NCI-H2107 treated with DMSO at 0.1 percent for 48 hours (cell line): ENCODE measurements around the gene RALGAPA2.

Source experiments
- DNase-seq: peaks from one replicate; lab custom pipeline; 2025; ENCODE audit not compliant: unreplicated experiment; lab: John Stamatoyannopoulos, UW

Gene RALGAPA2

DNA sequence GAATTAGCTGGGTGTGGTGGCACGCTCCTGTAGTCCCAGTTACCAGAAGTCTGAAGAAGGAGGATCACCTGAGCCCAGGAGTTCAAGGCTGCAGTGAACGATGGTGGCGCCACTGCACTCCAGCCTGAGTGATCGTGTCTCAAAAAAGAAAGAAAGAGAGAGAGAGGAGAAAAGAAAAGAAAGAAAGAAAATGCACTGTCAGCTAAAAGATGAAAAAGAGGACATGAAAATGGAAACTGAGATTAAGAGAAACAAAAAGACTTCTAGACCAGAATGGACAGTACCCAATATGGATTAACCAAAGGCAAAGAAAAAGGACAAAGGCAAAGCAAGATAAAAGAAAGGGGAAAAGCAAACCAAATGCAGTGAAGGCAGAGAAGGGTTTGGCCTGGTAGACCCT is 9.0 kb upstream of the RALGAPA2 start:
- DNase-seq: no peak

DNA sequence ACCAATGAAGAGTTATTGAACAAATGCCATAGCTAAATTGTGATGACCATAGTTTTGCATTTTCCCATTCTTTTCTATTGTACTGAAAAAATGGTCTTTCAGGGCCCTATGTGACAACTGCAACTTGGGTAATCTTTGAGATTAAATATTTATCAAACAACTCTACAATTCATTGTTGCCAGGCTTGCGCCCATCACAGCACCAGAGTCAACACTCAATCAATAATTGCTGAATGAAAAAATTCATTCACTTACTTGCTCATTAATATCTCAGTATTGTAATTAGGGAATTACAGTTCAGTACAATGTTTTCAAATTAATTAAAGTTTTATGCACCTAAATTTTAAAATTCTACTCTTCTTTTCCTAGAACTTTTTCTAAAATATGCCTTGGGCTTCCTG is 7.7 kb upstream of the RALGAPA2 start:
- DNase-seq: no peak

DNA sequence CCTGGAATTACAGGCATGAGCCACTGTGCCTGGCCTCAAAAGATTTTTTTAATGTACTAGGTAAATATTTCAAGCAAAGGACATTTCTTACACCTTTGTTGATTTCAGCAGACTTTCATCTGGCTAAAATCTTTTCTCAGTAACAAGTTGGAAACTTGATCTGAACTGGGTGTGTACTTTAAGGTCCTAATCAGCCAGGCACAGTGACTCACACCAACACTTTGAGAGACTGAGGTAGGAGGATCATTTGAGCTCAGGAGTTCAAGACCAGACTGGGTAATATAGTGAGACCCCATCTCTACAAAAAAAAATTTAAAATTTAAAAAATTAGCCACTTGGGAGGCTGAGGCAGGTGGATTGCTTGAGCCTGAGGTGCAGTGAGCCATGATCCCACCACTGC is 7.0 kb upstream of the RALGAPA2 start:
- no peak for DNase-seq

DNA sequence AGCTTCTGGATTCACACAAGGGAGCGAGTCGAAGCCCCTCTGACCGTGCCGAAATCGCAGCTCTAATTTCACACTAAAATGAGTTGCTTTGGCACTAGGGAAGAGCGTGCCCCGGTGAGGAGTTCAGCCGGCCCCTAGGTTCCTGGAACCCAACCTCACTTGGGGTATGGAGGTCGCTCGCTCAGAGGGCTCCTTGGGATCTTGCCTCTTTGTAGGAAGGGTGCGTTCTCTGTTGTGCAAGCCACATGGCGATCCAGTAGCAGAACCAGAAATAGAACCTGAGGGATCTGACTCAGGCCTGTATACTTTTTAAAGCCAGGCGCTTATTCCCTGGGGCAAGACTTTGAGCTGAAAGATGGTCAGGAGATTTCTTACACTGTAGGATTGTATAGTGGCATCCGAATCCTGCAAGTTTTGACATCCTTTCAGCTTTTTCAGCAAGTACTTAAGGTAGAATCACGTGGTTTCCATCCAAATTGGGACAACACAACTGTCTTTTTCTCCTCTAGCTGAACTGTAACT is 861 bp upstream of the RALGAPA2 start:
- DNase-seq: no peak

DNA sequence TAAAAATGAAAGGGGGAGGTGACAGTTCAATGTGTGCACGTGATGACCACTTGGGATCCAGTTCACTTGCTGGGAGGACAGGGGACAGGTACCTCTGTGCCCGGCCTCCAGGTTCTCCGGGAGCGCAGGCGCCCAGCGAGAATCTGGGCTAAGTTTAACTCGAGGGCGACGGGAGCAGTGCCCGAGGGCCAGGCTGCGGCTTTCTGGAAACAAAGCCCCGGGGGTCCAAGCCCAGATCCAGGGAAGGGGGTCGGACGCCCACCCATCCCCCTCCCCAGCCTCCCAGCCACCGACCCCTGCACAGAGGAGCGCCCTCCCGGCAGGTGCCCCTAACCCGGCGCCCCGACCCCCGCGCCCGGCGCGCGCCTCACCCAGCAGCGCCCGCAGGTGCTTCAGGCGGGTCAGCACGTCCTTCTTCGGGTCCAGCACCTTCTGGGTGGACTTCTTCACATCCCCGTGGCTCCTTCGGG is 405 bp downstream of the RALGAPA2 start:
- no peak for DNase-seq

DNA sequence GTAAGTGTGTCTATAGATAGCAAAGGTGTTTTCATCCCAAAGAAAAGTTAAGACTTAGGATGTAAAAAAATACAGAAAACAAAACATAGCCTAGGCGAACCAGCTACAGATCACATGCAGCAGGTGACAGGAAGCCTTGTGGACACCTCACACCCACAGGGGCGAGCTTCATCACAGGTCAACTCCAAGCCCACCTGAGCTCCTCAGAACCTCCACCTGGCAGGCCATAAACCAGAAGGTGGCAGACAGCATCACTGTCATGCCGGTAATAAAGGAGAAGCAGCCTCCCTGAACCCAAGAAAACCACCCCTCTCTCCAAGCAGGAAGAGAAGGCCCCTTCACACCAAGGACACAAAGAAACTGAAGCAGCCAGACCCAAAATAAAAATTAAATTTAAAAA is 1.0 kb downstream of the RALGAPA2 start:
- no peak for DNase-seq

DNA sequence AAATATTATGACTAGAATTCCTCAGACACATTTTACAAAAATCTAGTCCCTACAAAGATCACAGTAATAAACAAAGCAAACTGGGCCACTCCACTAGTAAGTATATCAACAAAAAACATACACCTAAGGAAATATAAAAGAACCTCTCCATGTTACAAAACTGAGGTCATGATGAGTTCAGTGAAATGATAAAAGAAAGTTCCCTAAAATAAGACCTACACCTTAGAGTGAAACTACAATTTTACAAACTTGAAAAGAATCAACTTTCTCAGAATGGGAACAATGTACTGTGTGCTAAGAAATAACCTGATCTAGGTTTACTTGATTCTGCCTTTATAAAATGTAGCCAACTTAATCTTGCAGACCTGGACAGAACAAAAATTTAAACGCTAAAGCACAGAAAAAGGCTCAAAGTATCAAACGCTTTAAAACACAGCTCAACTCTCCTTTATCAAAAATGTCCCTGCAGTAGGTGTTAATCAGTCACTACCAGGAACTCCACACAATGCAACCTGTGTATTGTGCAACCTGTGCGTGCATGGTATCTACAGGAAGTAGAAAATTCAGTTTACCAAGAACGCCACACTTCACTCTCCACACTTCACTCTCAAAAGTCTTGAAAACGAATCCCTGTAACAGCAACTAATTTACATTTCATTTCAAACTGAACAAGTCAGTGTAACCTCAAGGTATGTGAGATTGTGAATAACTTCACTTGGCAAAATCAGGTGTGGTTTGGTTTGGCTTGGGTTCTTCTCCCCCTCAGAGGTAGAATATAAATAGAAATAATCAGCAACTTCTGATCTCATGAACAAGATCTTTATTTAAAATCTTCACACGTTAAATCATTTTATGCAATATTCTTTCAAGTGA is 1.8 kb downstream of the RALGAPA2 start:
- DNase-seq: no peak

DNA sequence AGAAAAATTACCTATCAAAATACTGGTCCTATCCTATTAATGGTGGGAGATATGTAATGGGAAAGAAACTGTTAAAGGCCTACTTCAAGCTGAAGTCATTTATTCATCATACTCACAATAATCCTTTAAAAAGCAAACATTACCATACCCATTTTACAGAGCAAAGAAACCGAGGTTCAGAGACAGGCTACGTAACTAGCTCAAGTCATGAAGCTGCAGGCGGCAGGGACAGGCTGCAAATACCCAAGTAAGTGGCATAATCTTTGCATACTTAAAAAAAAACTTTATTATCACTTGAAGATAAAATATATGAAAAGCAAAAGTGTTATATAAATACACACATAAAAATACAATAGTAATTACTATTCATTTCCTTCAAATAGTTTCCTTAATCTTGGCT is 2.6 kb downstream of the RALGAPA2 start:
- no peak for DNase-seq

DNA sequence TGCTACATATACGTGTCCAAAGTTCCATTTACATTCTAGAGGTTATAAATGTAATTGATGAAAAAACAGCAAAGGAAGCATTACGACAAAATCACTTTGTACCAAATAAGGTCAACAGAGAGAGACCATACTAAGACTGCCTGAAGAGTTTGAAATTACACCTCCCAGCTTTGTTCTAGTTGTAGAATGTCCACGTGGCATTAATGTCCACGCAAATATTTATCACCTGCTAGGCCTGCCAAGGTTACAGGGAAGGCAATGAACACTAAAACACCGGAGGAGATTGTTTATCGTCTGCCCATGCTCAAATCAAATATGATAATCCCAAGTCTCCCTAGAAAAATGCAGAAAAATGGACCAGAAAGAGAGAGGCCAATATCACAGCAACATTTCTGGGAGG is 6.2 kb downstream of the RALGAPA2 start:
- DNase-seq: no peak

DNA sequence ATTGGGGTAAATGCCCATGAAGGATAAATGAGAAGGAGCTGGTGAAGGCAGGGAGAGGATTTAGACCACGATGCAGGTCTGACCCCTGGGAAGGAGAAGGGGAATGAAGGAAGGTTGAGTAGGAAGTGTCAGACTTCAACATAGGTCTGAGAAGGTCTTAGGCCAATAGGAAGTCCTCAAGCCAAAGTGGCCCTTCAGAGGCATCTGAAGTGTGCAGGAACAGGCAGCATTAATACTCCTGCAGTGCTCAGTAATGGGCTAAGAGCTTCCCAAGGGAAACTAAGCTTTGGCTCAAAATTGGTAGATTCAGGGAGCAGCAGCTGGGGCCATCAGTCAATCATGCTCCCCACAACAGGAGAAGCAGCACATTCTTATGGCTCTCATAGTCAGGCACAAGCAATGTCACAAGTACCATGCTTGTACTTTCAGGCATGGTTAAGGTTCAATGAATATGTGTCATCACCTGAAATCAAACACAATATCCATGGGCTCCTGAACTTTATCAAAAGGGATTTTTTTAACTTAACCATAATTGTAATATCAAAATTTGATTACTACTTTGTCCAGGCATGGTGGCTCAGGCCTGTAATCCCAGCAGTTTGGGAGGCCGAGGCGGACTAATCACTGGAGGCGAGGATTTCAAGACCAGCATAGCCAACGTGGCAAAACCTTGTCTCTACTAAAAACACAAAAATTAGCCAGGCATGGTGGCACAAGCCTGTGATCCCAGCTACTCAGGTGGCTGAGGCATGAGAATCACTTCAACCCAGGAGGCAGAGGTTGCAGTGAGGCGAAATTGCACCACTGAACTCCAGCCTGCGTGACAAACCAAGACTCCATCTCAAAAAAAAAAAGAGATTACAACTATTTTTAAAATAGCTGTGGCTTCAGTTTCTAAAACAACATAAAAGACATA is 9.9 kb downstream of the RALGAPA2 start:
- DNase-seq: no peak

DNA sequence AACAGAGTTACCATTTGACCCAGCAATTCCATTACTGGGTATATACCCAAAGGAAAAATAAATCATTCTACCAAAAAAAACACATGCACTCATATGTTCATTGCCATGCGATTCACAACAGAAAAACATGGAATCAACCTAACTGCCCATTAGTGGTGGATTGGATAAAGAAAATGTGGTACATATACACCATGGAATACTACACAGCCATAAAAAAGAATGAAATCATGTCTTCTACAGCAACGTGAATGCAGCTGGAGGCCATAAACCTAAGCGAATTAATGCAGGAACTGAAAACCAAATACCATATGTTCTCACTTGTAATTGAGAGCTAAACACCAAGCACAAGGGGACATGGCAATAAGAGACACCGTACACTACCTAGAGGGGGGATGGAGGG is 12.5 kb downstream of the RALGAPA2 start:
- DNase-seq: no peak

DNA sequence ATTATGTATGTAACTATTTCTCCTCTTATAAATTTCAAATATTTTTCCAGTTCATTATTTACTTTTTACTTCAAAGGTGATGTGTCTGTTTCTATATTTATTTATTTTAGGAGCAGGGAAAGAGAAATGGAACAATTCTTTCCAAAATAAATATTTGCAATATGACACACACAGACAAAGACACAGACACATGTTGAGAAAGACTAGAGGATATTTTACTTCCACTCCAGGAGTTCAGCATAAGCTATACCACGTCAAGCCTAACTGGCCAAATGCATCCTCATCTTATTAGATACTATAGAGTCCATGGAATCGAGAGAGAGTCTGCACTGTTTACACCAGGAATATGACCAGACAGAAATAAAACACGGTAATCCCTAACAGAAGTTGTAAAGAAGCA is 13.3 kb downstream of the RALGAPA2 start:
- no peak for DNase-seq

DNA sequence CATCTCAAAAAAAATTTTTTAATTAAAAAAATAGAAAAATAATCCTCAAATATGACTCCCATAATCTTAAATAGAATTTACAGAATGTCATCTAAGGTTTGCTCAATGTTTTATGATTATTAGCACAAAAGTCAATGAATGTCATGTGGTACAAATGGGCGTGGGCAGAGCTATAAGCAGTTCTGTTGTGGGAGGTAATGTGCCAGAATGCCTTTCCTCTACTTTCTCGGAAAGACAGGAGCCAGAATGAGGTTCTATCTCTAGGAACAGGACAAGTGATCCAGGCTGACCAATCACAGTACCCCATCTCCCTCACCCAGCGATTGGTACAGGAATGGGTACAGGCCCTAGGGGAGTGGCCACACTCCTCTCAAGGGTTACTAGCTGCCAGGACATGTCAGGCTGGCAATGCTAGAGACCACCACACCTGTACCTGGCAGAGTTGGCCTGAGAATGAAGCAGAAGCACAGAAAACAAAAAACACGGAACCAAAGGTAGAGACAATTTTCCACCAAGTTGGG is 15.1 kb downstream of the RALGAPA2 start:
- DNase-seq: no peak

DNA sequence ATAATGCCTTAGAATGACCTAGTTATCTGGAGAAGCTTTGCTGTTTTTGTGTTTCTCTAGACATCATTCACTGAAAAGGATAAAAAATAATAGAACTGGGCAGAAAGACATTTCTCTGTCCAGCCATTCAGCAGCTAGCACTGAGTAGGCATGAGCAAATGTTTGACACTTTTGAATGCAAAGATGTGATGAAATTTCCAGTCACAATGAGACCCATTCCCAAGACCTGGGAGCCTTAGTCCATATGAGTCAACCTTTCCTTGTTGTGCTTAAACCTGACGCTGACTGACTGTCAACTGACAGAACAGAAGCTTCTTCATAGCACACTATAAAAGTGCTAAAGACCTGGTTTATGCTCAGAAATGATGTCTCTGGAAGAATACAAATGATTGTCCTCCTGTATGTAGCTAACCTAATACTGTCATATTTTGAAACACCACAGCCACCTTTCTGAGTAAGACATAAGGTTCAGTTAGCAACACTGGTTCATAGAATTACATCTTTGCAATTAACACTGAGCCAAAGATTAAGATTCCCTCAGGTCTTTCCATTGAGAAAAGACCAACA is 17.1 kb downstream of the RALGAPA2 start:
- no peak for DNase-seq

DNA sequence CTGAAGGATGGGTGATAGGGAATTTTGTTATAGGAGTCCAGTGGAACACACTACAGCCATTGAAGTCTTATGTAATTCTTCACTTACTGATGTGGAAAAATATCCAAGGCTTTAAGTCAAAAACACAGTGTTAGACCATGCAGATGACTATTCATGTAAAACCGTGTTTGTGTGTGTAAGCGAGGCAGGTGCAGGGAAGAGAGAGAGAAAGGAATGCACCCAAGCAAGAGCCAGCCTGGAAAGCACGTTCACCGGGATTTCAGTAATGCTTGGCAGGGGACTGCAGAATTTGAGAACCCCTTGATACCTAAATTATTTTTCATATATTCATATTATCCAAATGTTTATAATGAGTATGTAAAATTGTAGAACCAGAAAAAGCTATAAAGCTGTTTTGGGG is 17.9 kb downstream of the RALGAPA2 start:
- no peak for DNase-seq

DNA sequence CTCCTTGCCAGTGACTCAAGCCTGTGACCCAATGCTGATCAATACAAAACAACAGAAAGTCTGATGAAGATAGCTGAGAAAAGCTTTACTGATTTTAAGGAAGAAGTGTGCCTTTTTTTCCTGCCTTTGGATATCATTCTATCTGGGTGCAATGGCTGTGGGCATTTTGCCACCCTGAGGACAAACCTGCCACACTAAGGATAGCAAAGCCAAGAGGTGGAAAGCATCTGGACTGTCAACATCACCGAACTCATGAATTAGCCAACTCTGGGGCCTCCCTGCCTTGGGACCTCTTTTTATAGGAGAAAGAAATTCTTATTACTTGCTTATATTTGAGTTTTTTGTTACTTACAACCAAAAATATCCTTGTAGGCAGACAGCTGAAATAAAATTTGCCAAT is 19.9 kb downstream of the RALGAPA2 start:
- DNase-seq: no peak

DNA sequence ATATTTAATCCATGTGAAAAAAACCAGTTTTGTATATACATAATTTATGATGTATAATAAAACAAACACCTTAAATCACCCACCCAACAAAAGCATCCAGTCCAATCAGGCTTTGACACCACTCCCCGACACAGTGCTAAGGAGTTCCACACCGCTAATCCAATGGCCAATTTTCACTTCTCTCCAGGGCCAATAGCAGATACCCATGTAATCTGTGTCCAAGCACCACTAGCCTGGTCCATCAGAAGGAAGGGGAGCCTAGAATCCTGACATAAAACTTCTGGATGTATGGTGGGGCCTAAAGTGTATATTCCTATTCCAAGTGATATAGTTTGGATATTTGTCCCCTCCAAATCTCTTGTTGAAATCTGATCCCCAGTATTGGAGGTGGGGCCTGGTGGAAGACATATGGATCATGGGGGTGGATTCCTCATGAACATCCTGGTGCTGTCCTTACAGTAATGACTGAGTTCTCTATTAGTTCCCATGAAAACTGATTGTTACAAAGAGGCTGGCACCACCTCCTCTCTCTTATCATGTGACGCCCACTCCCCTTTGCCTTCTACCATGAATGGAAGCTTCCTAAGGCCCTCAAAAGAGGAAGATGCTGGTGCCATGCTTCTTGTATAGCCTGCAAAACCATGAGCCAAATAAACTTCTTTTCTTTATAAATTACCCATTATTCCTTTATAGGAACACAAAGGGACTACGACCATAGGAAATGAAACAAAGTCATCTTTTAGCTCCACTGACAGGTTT is 20.8 kb downstream of the RALGAPA2 start:
- no peak for DNase-seq

DNA sequence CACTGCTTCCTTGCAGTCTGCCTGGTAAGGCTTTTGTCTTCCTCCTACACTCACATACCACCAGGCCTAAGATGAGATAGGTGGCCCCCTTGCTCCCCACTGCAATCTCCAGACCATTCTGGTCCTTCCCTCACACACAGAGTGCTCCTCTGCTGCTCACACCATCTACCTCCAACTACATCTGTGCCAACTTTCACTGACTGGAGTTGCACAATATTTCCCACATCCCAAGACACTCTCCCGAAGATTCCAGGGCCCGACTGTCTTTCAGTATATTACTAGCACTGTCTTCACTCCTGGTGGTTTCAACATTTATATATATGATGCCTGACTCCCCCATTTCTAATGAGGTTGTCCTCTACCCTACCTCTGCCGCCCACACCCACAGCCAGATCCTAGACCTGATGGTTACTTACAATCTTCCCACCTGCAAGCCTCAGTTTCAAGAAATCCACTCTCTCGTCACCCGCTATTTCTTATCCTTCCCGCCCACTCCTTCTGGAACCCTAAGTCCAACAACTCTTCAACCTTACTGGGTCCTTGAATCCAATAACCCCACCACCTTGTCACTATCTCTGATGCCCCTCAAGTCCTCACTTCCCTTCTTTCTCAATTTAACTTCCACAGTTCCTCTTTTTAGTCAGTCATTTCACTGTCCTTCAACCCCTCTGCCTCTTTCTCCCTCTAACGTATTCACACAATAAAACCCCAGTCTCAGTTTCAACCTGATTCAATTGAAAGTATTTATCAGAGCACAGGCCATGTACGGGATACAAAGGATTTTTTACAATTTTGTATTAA is 21.6 kb downstream of the RALGAPA2 start:
- no peak for DNase-seq

DNA sequence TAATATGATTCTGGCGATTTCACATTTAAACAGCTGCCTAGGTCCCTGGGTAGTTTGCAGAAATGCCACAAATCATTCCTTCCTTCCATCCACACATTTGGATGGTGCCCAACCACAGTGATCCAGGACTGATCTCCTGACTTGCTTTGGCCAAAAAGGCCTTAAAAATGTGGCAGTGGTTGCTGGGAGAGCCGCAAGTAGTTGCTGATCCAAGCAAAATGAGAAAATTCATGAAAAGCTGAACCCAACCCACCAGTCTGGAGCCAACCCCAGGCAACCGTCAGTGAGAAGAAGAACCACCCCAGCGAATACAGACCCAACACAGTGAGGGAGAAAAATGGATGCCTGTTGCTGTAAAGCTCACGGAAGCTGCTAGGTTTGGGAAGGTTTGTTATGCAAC is 25.1 kb downstream of the RALGAPA2 start:
- no peak for DNase-seq

DNA sequence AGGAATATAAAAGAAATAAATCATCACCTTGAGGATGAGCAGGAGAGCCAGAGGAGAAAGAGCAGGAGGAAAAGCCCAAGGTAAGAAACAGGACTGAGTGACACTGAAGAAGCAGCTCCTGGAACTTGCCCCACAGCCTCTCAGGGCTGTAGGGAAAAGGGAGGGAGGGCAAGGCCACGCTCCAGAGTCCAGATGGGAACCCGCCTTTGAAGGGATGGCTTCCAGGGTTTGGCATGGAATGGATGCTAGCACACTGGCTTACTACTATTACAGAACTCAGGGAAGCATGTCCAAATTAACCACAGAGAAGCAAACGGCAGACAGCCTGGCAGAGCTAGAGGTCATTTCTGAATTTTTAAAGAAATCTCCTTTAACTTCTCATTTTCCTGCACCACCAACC is 26.8 kb downstream of the RALGAPA2 start:
- no peak for DNase-seq
